ENCODE data around the gene HPCA. TPM values are rescaled to one million over a fixed set of nuclear protein-coding genes. Genes with fewer than 3 reads are reported as not detected.

Gene HPCA
- total and polyA plus RNA-seq, 2 of the 13 experiments (the other 11 are each of a cell fraction or from before 2014, with no cell fraction given) = not detected

GRCh38 chr1:32888677-32889420 lies 2.6 kb downstream of the HPCA start (continued):
- TF ChIP-seq CSRNP2 (CRISPR knock-in tag; conservative IDR thresholded peaks at IDR 0.05; ENCODE audit: low read depth) (no peak), YEATS2 (CRISPR knock-in tag; IDR thresholded peaks at IDR 0.05; ENCODE audit: borderline replicate concordance) (no peak), ZNF224 (CRISPR knock-in tag; IDR thresholded peaks at IDR 0.05) (no peak), SP4 (CRISPR knock-in tag; IDR thresholded peaks at IDR 0.05) (no peak)

- H3K79me2 ChIP-seq (ENCODE audit: insufficient read depth, low read length) = no peaks in the 10 kb centered on the region
- H3K9me3 ChIP-seq (ENCODE audit: low read length) = no peaks in the 10 kb centered on the region
- no peaks in the 10 kb centered on the region for H3K36me3 ChIP-seq (replicated peaks in 1 of 2; ENCODE audit: control insufficient read depth in 1 of 2, insufficient read depth in 2 of 2, low read length in 2 of 2)
- no peaks in the 10 kb centered on the region for H3K4me1 ChIP-seq (ENCODE audit: insufficient read depth, low read length)
- ChIA-PET POLR2A (no interaction called here), CTCF (ENCODE audit: low intra/inter-chr PET ratio, low total read pairs) (no interaction called here)
- BruUV-seq (replicated peaks) = no TSS peak
- FAIRE-seq (no peak), ATAC-seq (no peak), DNase-seq (ENCODE audit: low spot score) (no peak)
- no peak overlapping the region for H3K9ac ChIP-seq (ENCODE audit: insufficient read depth, low read depth, low read length)
- no peak overlapping the region for H3K4me3 ChIP-seq (replicated peaks in 1 of 3; ENCODE audit: insufficient read depth in 1 of 3, low read depth in 2 of 3, low read length in 3 of 3)
- H3K27ac ChIP-seq (ENCODE audit: extremely low read length, insufficient read depth, low read length) = no peak overlapping the region
- no peak overlapping the region for H2AFZ ChIP-seq (ENCODE audit: low read length)
- H3K27me3 ChIP-seq (ENCODE audit: control insufficient read depth in 1 of 2, insufficient read depth in 2 of 2, low read length in 2 of 2) = peaks cover 6 to 67% of the 10 kb centered on the region in 2 experiments; a peak in 4 of 5 replicates
- no peaks in the 10 kb centered on the region for H4K20me1 ChIP-seq (ENCODE audit: insufficient read depth, low read length)
- WGBS (ENCODE audit: low lambda C conversion rate) = 23% methylated on average over 3 of the region's 3 CpGs
- intact Hi-C loops (cut with micrococcal nuclease; ENCODE audit: unreplicated experiment) (no loop called here), in situ Hi-C loops (cut with HindIII; ENCODE audit: extremely low pct_ligation_motif_present, low pct_unique_long_range_greater_than_20kb) (no loop called here)
- H3K4me2 ChIP-seq (ENCODE audit: low read depth, low read length) = no peak overlapping the region
- no peak for TF ChIP-seq ZNF646 (CRISPR knock-in tag; IDR thresholded peaks at IDR 0.05)
- no peak for TF ChIP-seq RELA (CRISPR knock-in tag; IDR thresholded peaks at IDR 0.05)
- TF ChIP-seq ZNF329 (CRISPR knock-in tag; IDR thresholded peaks at IDR 0.05; ENCODE audit: low read depth) = no peak
- no peak for TF ChIP-seq ZFP37 (CRISPR knock-in tag; IDR thresholded peaks at IDR 0.05; ENCODE audit: borderline replicate concordance)
- TF ChIP-seq POGK (CRISPR knock-in tag; conservative IDR thresholded peaks at IDR 0.05) = no peak
- TF ChIP-seq ZNF768 (CRISPR knock-in tag; IDR thresholded peaks at IDR 0.05) = peak; percentile 61; the same call in 1 of the 2 replicates
These were observed 3.5 kb downstream of the HPCA start for GRCh38 chr1:32889731-32890278.
